Measurements from ENCODE around the gene NR0B2.

NR0B2 gene

GRCh38 chr1:26938004-26938658, 24.4 kb upstream of the NR0B2 start:
- peaks cover 30% of the 10 kb centered on the region for H3K36me3 ChIP-seq (ENCODE audit: control insufficient read depth, insufficient read depth, low read length)
- DNase-seq (ENCODE audit: low read depth, low spot score) = no peak
- no peaks in the 10 kb centered on the region for H3K4me1 ChIP-seq (ENCODE audit: control insufficient read depth, insufficient read depth, low read length)
- no peak overlapping the region for H3K4me3 ChIP-seq (ENCODE audit: low read length)
- H3K27ac ChIP-seq (ENCODE audit: low read length) = no peak overlapping the region
- WGBS (ENCODE audit: insufficient coverage, insufficient read length) = no CpG with 5 or more reads among the region's 4 CpGs
- H3K27me3 ChIP-seq (ENCODE audit: control insufficient read depth, insufficient read depth, low read length) = no peaks in the 10 kb centered on the region
- H3K9me3 ChIP-seq (ENCODE audit: control insufficient read depth, insufficient read depth, low read length) = no peaks in the 10 kb centered on the region

GRCh38 chr1:26936823-26937222, 23.0 kb upstream of the NR0B2 start:
- DNase-seq (ENCODE audit: low read depth, low spot score) = no peak
- no peaks in the 10 kb centered on the region for H3K9me3 ChIP-seq (ENCODE audit: control insufficient read depth, insufficient read depth, low read length)
- no peak overlapping the region for H3K4me3 ChIP-seq (ENCODE audit: low read length)
- no peaks in the 10 kb centered on the region for H3K27me3 ChIP-seq (ENCODE audit: control insufficient read depth, insufficient read depth, low read length)
- H3K27ac ChIP-seq (ENCODE audit: low read length) = no peak overlapping the region
- peaks cover 21% of the 10 kb centered on the region for H3K36me3 ChIP-seq (ENCODE audit: control insufficient read depth, insufficient read depth, low read length)
- no peaks in the 10 kb centered on the region for H3K4me1 ChIP-seq (ENCODE audit: control insufficient read depth, insufficient read depth, low read length)
- WGBS (ENCODE audit: insufficient coverage, insufficient read length) = no CpG with 5 or more reads among the region's 6 CpGs

- no peak for DNase-seq (ENCODE audit: low read depth, low spot score)
Observed at GRCh38 chr1:26932531-26932930, 18.8 kb upstream of the NR0B2 start.

GRCh38 chr1:26923711-26924110, 9.9 kb upstream of the NR0B2 start:
- H3K9me3 ChIP-seq (ENCODE audit: control insufficient read depth, insufficient read depth, low read length) = no peaks in the 10 kb centered on the region
- no peak for DNase-seq (ENCODE audit: low read depth, low spot score)
- peaks cover 3% of the 10 kb centered on the region; the same call in 1 of the 2 replicates for H3K4me1 ChIP-seq (ENCODE audit: control insufficient read depth, insufficient read depth, low read length)
- peaks cover 11% of the 10 kb centered on the region; the same call in 1 of the 2 replicates for H3K36me3 ChIP-seq (ENCODE audit: control insufficient read depth, insufficient read depth, low read length)
- no peak overlapping the region for H3K4me3 ChIP-seq (ENCODE audit: low read length)
- WGBS (ENCODE audit: insufficient coverage, insufficient read length) = no CpG with 5 or more reads among the region's 3 CpGs
- no peak overlapping the region for H3K27ac ChIP-seq (ENCODE audit: low read length)
- no peaks in the 10 kb centered on the region for H3K27me3 ChIP-seq (ENCODE audit: control insufficient read depth, insufficient read depth, low read length)

More at GRCh38 chr1:26932531-26932930, 18.8 kb upstream of the NR0B2 start:
- no peaks in the 10 kb centered on the region; the same call in 1 of the 2 replicates for H3K4me1 ChIP-seq (ENCODE audit: control insufficient read depth, insufficient read depth, low read length)
- no peaks in the 10 kb centered on the region for H3K9me3 ChIP-seq (ENCODE audit: control insufficient read depth, insufficient read depth, low read length)
- H3K4me3 ChIP-seq (ENCODE audit: low read length) = no peak overlapping the region
- H3K36me3 ChIP-seq (ENCODE audit: control insufficient read depth, insufficient read depth, low read length) = peaks cover 19% of the 10 kb centered on the region; the same call in 1 of the 2 replicates
- no peak overlapping the region for H3K27ac ChIP-seq (ENCODE audit: low read length)
- no peaks in the 10 kb centered on the region for H3K27me3 ChIP-seq (ENCODE audit: control insufficient read depth, insufficient read depth, low read length)
- no CpG with 5 or more reads among the region's 3 CpGs for WGBS (ENCODE audit: insufficient coverage, insufficient read length)

GRCh38 chr1:26922901-26923300, 9.1 kb upstream of the NR0B2 start:
- no CpG with 5 or more reads among the region's 3 CpGs for WGBS (ENCODE audit: insufficient coverage, insufficient read length)

GRCh38 chr1:26922431-26922729, 8.6 kb upstream of the NR0B2 start:
- Histone ChIP-seq H3K9me3 (ENCODE audit: control insufficient read depth, insufficient read depth, low read length) (no peaks in the 10 kb centered on the region), H3K4me3 (ENCODE audit: low read length) (peak overlapping the region; percentile 86; the same call in 1 of the 2 replicates), H3K36me3 (ENCODE audit: control insufficient read depth, insufficient read depth, low read length) (peaks cover 8% of the 10 kb centered on the region; the same call in 1 of the 2 replicates), H3K27ac (ENCODE audit: low read length) (no peak overlapping the region), H3K4me1 (ENCODE audit: control insufficient read depth, insufficient read depth, low read length) (peaks cover 3% of the 10 kb centered on the region; the same call in 1 of the 2 replicates), H3K27me3 (ENCODE audit: control insufficient read depth, insufficient read depth, low read length) (no peaks in the 10 kb centered on the region)
- no peak for DNase-seq (ENCODE audit: low read depth, low spot score)
- WGBS (ENCODE audit: insufficient coverage, insufficient read length) = no CpG with 5 or more reads among the region's 6 CpGs

More at GRCh38 chr1:26922901-26923300, 9.1 kb upstream of the NR0B2 start:
- Histone ChIP-seq H3K36me3 (ENCODE audit: control insufficient read depth, insufficient read depth, low read length) (peaks cover 8% of the 10 kb centered on the region; the same call in 1 of the 2 replicates), H3K27ac (ENCODE audit: low read length) (no peak overlapping the region), H3K9me3 (ENCODE audit: control insufficient read depth, insufficient read depth, low read length) (no peaks in the 10 kb centered on the region), H3K4me3 (ENCODE audit: low read length) (no peak overlapping the region; the same call in 1 of the 2 replicates), H3K4me1 (ENCODE audit: control insufficient read depth, insufficient read depth, low read length) (peaks cover 3% of the 10 kb centered on the region; the same call in 1 of the 2 replicates), H3K27me3 (ENCODE audit: control insufficient read depth, insufficient read depth, low read length) (no peaks in the 10 kb centered on the region)
- DNase-seq (ENCODE audit: low read depth, low spot score) = no peak

GRCh38 chr1:26921540-26922430, 8.0 kb upstream of the NR0B2 start, which contains the start of gene NUDC:
TSS of gene NUDC (plus strand) at chr1:26921743. CDS start at chr1:26921849, 106 bp downstream.
- Histone ChIP-seq H3K27me3 (ENCODE audit: control insufficient read depth, insufficient read depth, low read length) (no peaks in the 10 kb centered on the region), H3K9me3 (ENCODE audit: control insufficient read depth, insufficient read depth, low read length) (no peaks in the 10 kb centered on the region), H3K36me3 (ENCODE audit: control insufficient read depth, insufficient read depth, low read length) (peaks cover 5% of the 10 kb centered on the region; the same call in 1 of the 2 replicates), H3K4me3 (ENCODE audit: low read length) (peak within 1 kb of the TSS; percentile 86), H3K27ac (ENCODE audit: low read length) (no peak within 1 kb of the TSS), H3K4me1 (ENCODE audit: control insufficient read depth, insufficient read depth, low read length) (peaks cover 3% of the 10 kb centered on the region; the same call in 1 of the 2 replicates)
- DNase-seq (ENCODE audit: low read depth, low spot score) = peak; percentile 95
- no CpG with 5 or more reads among the region's 83 CpGs for WGBS (ENCODE audit: insufficient coverage, insufficient read length)

- no peak for DNase-seq (ENCODE audit: low read depth, low spot score)
- Histone ChIP-seq H3K27ac (ENCODE audit: low read length) (no peak overlapping the region), H3K27me3 (ENCODE audit: control insufficient read depth, insufficient read depth, low read length) (no peaks in the 10 kb centered on the region), H3K9me3 (ENCODE audit: control insufficient read depth, insufficient read depth, low read length) (no peaks in the 10 kb centered on the region), H3K4me1 (ENCODE audit: control insufficient read depth, insufficient read depth, low read length) (peaks cover 3% of the 10 kb centered on the region; the same call in 1 of the 2 replicates), H3K4me3 (ENCODE audit: low read length) (peak overlapping the region; percentile 13; the same call in 1 of the 2 replicates), H3K36me3 (ENCODE audit: control insufficient read depth, insufficient read depth, low read length) (peaks cover 3% of the 10 kb centered on the region; the same call in 1 of the 2 replicates)
- WGBS (ENCODE audit: insufficient coverage, insufficient read length) = no CpG with 5 or more reads among the region's 7 CpGs
Observed at GRCh38 chr1:26921126-26921539, 7.4 kb upstream of the NR0B2 start.

GRCh38 chr1:26915204-26915842, 1.5 kb upstream of the NR0B2 start:
- no peak for DNase-seq (ENCODE audit: low read depth, low spot score)
- H3K27me3 ChIP-seq (ENCODE audit: control insufficient read depth, insufficient read depth, low read length) = no peaks in the 10 kb centered on the region
- no peaks in the 10 kb centered on the region for H3K4me1 ChIP-seq (ENCODE audit: control insufficient read depth, insufficient read depth, low read length)
- no peak overlapping the region for H3K27ac ChIP-seq (ENCODE audit: low read length)
- no peaks in the 10 kb centered on the region for H3K36me3 ChIP-seq (ENCODE audit: control insufficient read depth, insufficient read depth, low read length)
- H3K9me3 ChIP-seq (ENCODE audit: control insufficient read depth, insufficient read depth, low read length) = no peaks in the 10 kb centered on the region
- no CpG with 5 or more reads among the region's 5 CpGs for WGBS (ENCODE audit: insufficient coverage, insufficient read length)
- H3K4me3 ChIP-seq (ENCODE audit: low read length) = no peak overlapping the region

GRCh38 chr1:26913389-26913753, 404 bp downstream of the NR0B2 start:
- DNase-seq (ENCODE audit: low read depth, low spot score) = no peak
- Histone ChIP-seq H3K4me3 (ENCODE audit: low read length) (no peak overlapping the region), H3K9me3 (ENCODE audit: control insufficient read depth, insufficient read depth, low read length) (no peaks in the 10 kb centered on the region), H3K4me1 (ENCODE audit: control insufficient read depth, insufficient read depth, low read length) (no peaks in the 10 kb centered on the region), H3K27me3 (ENCODE audit: control insufficient read depth, insufficient read depth, low read length) (no peaks in the 10 kb centered on the region), H3K36me3 (ENCODE audit: control insufficient read depth, insufficient read depth, low read length) (no peaks in the 10 kb centered on the region), H3K27ac (ENCODE audit: low read length) (no peak overlapping the region)
- no CpG with 5 or more reads among the region's 5 CpGs for WGBS (ENCODE audit: insufficient coverage, insufficient read length)
